HFF-Myc (cell line): Measurements from ENCODE around the gene SRR.

Experiments used
- DNase-seq: peaks from one replicate; pipeline ENCODE4 v3.0.0-alpha.2; 2011; ENCODE audit warnings: low read depth; ENCODE audit errors: extremely low read depth
- H3K4me3 ChIP-seq: replicated peaks from 2 replicates; pipeline ENCODE4 v1.5.1; 2011; ENCODE audit warnings: low read depth, mild to moderate bottlenecking, control low read depth, low read length
- CTCF ChIP-seq: IDR thresholded peaks from 2 replicates; pipeline ENCODE4 v1.5.1; 2012; ENCODE audit warnings: mild to moderate bottlenecking, low read depth, low read length, control low read depth; ENCODE audit errors: missing control alignments

Gene SRR

GRCh38 chr17:2344528-2344927, 40.8 kb downstream of the SRR start:
- no peak overlapping the region for H3K4me3 ChIP-seq
- no peak for TF ChIP-seq CTCF
- DNase-seq = no peak

GRCh38 chr17:2346475-2346874, 42.7 kb downstream of the SRR start:
- no peak for DNase-seq
- no peak overlapping the region for H3K4me3 ChIP-seq
- TF ChIP-seq CTCF = no peak

GRCh38 chr17:2347805-2348685, 44.3 kb downstream of the SRR start:
- DNase-seq = peak; percentile 93
- TF ChIP-seq CTCF = no peak
- H3K4me3 ChIP-seq = no peak overlapping the region

GRCh38 chr17:2351269-2351668, 47.5 kb downstream of the SRR start:
- DNase-seq = no peak
- TF ChIP-seq CTCF = no peak
- no peak overlapping the region for H3K4me3 ChIP-seq

GRCh38 chr17:2354311-2354710, 50.6 kb downstream of the SRR start:
- no peak overlapping the region for H3K4me3 ChIP-seq
- DNase-seq = no peak
- no peak for TF ChIP-seq CTCF

- no peak overlapping the region for H3K4me3 ChIP-seq
- no peak for TF ChIP-seq CTCF
- no peak for DNase-seq
These were observed 53.5 kb downstream of the SRR start for GRCh38 chr17:2357237-2357636.

GRCh38 chr17:2357931-2358434, 54.2 kb downstream of the SRR start:
- DNase-seq = no peak
- no peak for TF ChIP-seq CTCF
- H3K4me3 ChIP-seq = no peak overlapping the region
